HepG2 (cell line): ENCODE results near the gene HCFC2. TPM values are rescaled to one million over a fixed set of nuclear protein-coding genes. Genes with fewer than 3 reads are reported as not detected.

ENCODE experiments used
- ATAC-seq: fragments of 200-7000 bp; cut with Tn5 transposase; 3 replicates; pipeline ENCODE4 v1.9.1; 2020; ENCODE audit warnings: mild to moderate bottlenecking, moderate library complexity
- BruUV-seq: library from RNA; stranded (reverse); fragments of 400-500 nt; replicated peaks from 2 replicates; lab custom pipeline; 2021; lab: Mats Ljungman, UMichigan
- CTCF ChIA-PET: fragments of 300-600 bp; formaldehyde crosslinking; extraction: SDS; loops from one replicate; lab custom pipeline; 2021; ENCODE audit warnings: low total read pairs, inconsistent platforms, low intra/inter-chr PET ratio; lab: Yijun Ruan, JAX
- POLR2A ChIA-PET: fragments of 350-600 bp; sonication (Branson Sonifier 250); formaldehyde crosslinking; loops from one replicate; lab custom pipeline; 2020; ENCODE audit warnings: antibody characterized with exemption, inconsistent platforms; lab: Yijun Ruan, JAX
- DNase-seq: peaks from one replicate; pipeline ENCODE4 v3.0.0-alpha.2; 2015; ENCODE audit warnings: low spot score
- FAIRE-seq: peaks from 3 replicates; lab custom pipeline; 2011; peaks lifted over from hg19 to GRCh38; lab: Jason Lieb, UNC
- H2AFZ ChIP-seq: one replicate; pipeline ENCODE4 v1.6.1; 2011; ENCODE audit warnings: low read length, inconsistent platforms
- H3K27ac ChIP-seq: fragments of 300-600 bp; 3 replicates; pipeline ENCODE4 v1.8.0; 2011; ENCODE audit warnings: mixed run types, mild to moderate bottlenecking, mixed read lengths, low read length, inconsistent platforms; ENCODE audit not compliant: insufficient read depth; ENCODE audit errors: extremely low read length
- H3K27me3 ChIP-seq, 2 experiments: fragments of 200-600 bp in 1 of 2; 2 replicates in 1 of 2; 3 replicates in 1 of 2; pipeline versions ENCODE4 v1.6.0 to v1.8.0; 2011; ENCODE audit warnings: low read length in 2 of 2, mild to moderate bottlenecking in 2 of 2, moderate library complexity in 2 of 2, inconsistent platforms in 1 of 2; ENCODE audit not compliant: insufficient read depth in 2 of 2, control insufficient read depth in 1 of 2
- H3K36me3 ChIP-seq, 2 experiments: fragments of 200-600 bp in 1 of 2; replicated peaks in 1 of 2; 2 replicates in 1 of 2; 3 replicates in 1 of 2; pipeline versions ENCODE4 v1.5.1 to v1.8.0; 2011; ENCODE audit warnings: low read length in 2 of 2, inconsistent platforms in 1 of 2; ENCODE audit not compliant: insufficient read depth in 2 of 2, control insufficient read depth in 1 of 2
- H3K4me1 ChIP-seq: 2 replicates; pipeline ENCODE4 v1.5.1; 2012; ENCODE audit warnings: low read length, inconsistent platforms; ENCODE audit not compliant: insufficient read depth
- H3K4me2 ChIP-seq: 2 replicates; pipeline ENCODE4 v1.6.0; 2011; ENCODE audit warnings: low read depth, low read length, inconsistent platforms
- H3K4me3 ChIP-seq, 3 experiments: fragments of 200-600 bp in 1 of 3; sonication (generic), shearing (Covaris generic) in 1 of 3; replicated peaks in 1 of 3; 2 replicates each; pipeline ENCODE4 v1.5.1; 2011 to 2016; ENCODE audit warnings: low read length in 3 of 3, inconsistent platforms in 2 of 3, low read depth in 2 of 3, mild to moderate bottlenecking in 2 of 3, control low read depth in 1 of 3, mixed read lengths in 1 of 3; ENCODE audit not compliant: insufficient read depth in 1 of 3
- H3K79me2 ChIP-seq: one replicate; pipeline ENCODE4 v1.6.1; 2011; ENCODE audit warnings: low read length, inconsistent platforms; ENCODE audit not compliant: insufficient read depth
- H3K9ac ChIP-seq: 2 replicates; pipeline ENCODE4 v1.6.0; 2011; ENCODE audit warnings: mild to moderate bottlenecking, low read depth, low read length, inconsistent platforms; ENCODE audit not compliant: insufficient read depth
- H3K9me3 ChIP-seq: 2 replicates; pipeline ENCODE4 v1.5.1; 2012; ENCODE audit warnings: mild to moderate bottlenecking, low read length
- H4K20me1 ChIP-seq: 2 replicates; pipeline ENCODE4 v1.6.0; 2011; ENCODE audit warnings: inconsistent platforms, mild to moderate bottlenecking, low read length, moderate library complexity; ENCODE audit not compliant: insufficient read depth
- HOXA7 ChIP-seq: sonication (generic); formaldehyde crosslinking; IDR thresholded peaks from 2 replicates; pipeline ENCODE4 v1.8.1; 2022; ENCODE audit warnings: mild to moderate bottlenecking, missing genetic modification reagents, moderate library complexity
- SUZ12 ChIP-seq: fragments of 150-350 bp; IDR thresholded peaks from 2 replicates; pipeline ENCODE4 v1.6.1; 2014; ENCODE audit warnings: low read depth, low read length
- ZBTB37 ChIP-seq: sonication (generic); formaldehyde crosslinking; IDR thresholded peaks from 2 replicates; pipeline ENCODE4 v1.4.0; 2020; ENCODE audit warnings: mild to moderate bottlenecking, missing genetic modification reagents
- ZNF7 ChIP-seq: IDR thresholded peaks from 2 replicates; pipeline ENCODE4 v1.6.1; 2016; ENCODE audit warnings: missing biosample characterization, missing genetic modification reagents
- WGBS: methylation state at CpG from one replicate; pipeline ENCODE4 v1.1.6; 2017; ENCODE audit warnings: low lambda C conversion rate; 5-methylcytosine and 5-hydroxymethylcytosine counted together
- in situ Hi-C: cut with HindIII; loops from 2 replicates; pipeline ENCODE4 v1.10.0; 2017; ENCODE audit warnings: low pct_unique_long_range_greater_than_20kb; ENCODE audit not compliant: extremely low pct_ligation_motif_present
- intact Hi-C: fragments of 100-400 bp; cut with micrococcal nuclease; formaldehyde crosslinking; loops from one replicate; pipeline ENCODE4 v1.10.0; 2022; ENCODE audit not compliant: unreplicated experiment
- polyA plus RNA-seq, 8 experiments: library from polyadenylated mRNA; depleted of rRNA in 3 of 8; stranded (reverse) in 7 of 8; unstranded in 1 of 8; fragments of >200 nt; fragmentation: Illumina TruSeq in 4 of 8; extraction: Trizol in 4 of 8; gene quantifications; 2 replicates each; pipeline versions ENCODE4 v1.2.1 to v1.2.3, GENCODE V29; 2011 to 2016; ENCODE audit warnings: low read depth in 4 of 8, missing spikeins in 1 of 8, mixed read lengths in 1 of 8; ENCODE audit not compliant: insufficient read depth in 1 of 8
- total RNA-seq, 5 experiments: library from RNA; depleted of rRNA; stranded (reverse); fragments of >200 nt; fragmentation: Illumina TruSeq; extraction: Trizol; gene quantifications; 2 replicates each; pipeline ENCODE4 v1.2.3, GENCODE V29; 2016; ENCODE audit warnings: low read depth in 1 of 5
- TF ChIP-seq, protein P1 (sequence below): sonication (generic); formaldehyde crosslinking; IDR thresholded peaks from 2 replicates; pipeline ENCODE4 v1.5.0; 2020; ENCODE audit warnings: missing genetic modification reagents

Gene HCFC2
- total and polyA plus RNA-seq, 2 of the 13 experiments (the other 11 are each of a cell fraction or from before 2014, with no cell fraction given), result 3.7 to 4.9 TPM

- Histone ChIP-seq H3K9me3 (no peaks in the 10 kb centered on the region), H2AFZ (no peak overlapping the region), H3K4me1 (no peaks in the 10 kb centered on the region), H3K4me2 (no peak overlapping the region), H3K36me3 (no peaks in the 10 kb centered on the region), H3K4me3 (no peak overlapping the region), H3K79me2 (no peaks in the 10 kb centered on the region), H3K27ac (no peak overlapping the region), H3K27me3 (peaks cover 0 to 21% of the 10 kb centered on the region in 2 experiments; a peak in 2 of 5 replicates)
- CTCF ChIA-PET, result no interaction called here
- no TSS peak for BruUV-seq
- no peak for DNase-seq
- intact Hi-C loops, result no loop called here
- POLR2A ChIA-PET, result no interaction called here
- FAIRE-seq, result no peak
- in situ Hi-C loops, result no loop called here
- WGBS, result 26% methylated on average over 6 of the region's 6 CpGs
- no peak for ATAC-seq
- TF ChIP-seq ZNF7 (CRISPR knock-in tag), result peak; percentile 82
- TF ChIP-seq HOXA7 (CRISPR knock-in tag), result no peak
- TF ChIP-seq, protein P1, sequence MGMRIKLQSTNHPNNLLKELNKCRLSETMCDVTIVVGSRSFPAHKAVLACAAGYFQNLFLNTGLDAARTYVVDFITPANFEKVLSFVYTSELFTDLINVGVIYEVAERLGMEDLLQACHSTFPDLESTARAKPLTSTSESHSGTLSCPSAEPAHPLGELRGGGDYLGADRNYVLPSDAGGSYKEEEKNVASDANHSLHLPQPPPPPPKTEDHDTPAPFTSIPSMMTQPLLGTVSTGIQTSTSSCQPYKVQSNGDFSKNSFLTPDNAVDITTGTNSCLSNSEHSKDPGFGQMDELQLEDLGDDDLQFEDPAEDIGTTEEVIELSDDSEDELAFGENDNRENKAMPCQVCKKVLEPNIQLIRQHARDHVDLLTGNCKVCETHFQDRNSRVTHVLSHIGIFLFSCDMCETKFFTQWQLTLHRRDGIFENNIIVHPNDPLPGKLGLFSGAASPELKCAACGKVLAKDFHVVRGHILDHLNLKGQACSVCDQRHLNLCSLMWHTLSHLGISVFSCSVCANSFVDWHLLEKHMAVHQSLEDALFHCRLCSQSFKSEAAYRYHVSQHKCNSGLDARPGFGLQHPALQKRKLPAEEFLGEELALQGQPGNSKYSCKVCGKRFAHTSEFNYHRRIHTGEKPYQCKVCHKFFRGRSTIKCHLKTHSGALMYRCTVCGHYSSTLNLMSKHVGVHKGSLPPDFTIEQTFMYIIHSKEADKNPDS, result no peak
- no peak for TF ChIP-seq SUZ12
- TF ChIP-seq ZBTB37 (CRISPR knock-in tag), result no peak
- TF ChIP-seq, all 625 proteins: peak for 1
- Histone ChIP-seq H3K9ac (no peak overlapping the region), H4K20me1 (no peaks in the 10 kb centered on the region)
Observed at GRCh38 chr12:104024348-104024747, 40.0 kb upstream of the HCFC2 start.
